Measurements from ENCODE around the gene NLRP6. TPM values are rescaled to one million over a fixed set of nuclear protein-coding genes. Genes with fewer than 3 reads are reported as not detected.

NLRP6 gene
- total and polyA plus RNA-seq, 7 donors, result 0.33 to 3.3 (median 2.1) TPM; not detected in 3

DNA sequence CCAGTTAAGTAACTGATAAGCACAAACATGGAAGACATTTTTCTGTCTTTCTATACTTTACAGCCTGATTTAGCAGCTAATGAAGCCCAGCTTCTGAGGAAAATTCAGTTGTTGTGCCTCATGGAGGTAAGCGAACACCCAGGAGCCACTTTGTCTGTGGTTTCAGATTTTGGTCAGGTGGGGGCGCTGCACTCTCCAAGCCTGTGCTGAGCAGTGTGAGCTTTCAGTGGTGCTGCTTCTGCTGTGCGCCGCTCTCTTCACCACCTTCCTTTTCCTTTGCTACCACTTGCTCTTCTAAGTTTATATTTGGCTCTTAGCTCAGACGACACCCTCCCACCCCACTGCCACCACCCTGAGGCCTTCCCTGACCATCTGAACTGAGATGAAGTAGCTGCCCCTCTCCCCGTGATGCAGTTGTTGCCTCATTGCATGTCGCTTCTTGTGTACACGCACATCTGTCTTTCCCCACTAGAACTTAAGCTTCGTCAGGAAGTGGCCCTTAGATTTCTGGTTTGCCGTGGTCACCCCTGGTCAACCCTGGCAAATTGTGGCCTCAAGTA is 27.4 kb upstream of the NLRP6 start:
- intact Hi-C loops (cut with DNase I), result loop anchor here (5.0 kb wide), 3 partner anchors 36 to 106 kb away; partner anchors contain the start of gene PGGHG
- Histone ChIP-seq H3K27me3 (no peaks in the 10 kb centered on the region), H3K4me3 (no peak overlapping the region), H3K27ac (no peak overlapping the region), H3K9me3 (no peaks in the 10 kb centered on the region), H3K4me1 (no peaks in the 10 kb centered on the region), H3K36me3 (peaks cover 19 to 82% (median 42%) of the 10 kb centered on the region in 4 donors)
- DNase-seq, result peak; percentile 72
- WGBS, 2 donors, result 75 to 83% methylated on average over 10 of the region's 10 CpGs
- no peak for TF ChIP-seq POLR2A (IDR thresholded peaks at IDR 0.05)
- TF ChIP-seq, protein P1, sequence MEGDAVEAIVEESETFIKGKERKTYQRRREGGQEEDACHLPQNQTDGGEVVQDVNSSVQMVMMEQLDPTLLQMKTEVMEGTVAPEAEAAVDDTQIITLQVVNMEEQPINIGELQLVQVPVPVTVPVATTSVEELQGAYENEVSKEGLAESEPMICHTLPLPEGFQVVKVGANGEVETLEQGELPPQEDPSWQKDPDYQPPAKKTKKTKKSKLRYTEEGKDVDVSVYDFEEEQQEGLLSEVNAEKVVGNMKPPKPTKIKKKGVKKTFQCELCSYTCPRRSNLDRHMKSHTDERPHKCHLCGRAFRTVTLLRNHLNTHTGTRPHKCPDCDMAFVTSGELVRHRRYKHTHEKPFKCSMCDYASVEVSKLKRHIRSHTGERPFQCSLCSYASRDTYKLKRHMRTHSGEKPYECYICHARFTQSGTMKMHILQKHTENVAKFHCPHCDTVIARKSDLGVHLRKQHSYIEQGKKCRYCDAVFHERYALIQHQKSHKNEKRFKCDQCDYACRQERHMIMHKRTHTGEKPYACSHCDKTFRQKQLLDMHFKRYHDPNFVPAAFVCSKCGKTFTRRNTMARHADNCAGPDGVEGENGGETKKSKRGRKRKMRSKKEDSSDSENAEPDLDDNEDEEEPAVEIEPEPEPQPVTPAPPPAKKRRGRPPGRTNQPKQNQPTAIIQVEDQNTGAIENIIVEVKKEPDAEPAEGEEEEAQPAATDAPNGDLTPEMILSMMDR (IDR thresholded peaks at IDR 0.05), result peak; percentile 29 to 58 (median 46)

DNA sequence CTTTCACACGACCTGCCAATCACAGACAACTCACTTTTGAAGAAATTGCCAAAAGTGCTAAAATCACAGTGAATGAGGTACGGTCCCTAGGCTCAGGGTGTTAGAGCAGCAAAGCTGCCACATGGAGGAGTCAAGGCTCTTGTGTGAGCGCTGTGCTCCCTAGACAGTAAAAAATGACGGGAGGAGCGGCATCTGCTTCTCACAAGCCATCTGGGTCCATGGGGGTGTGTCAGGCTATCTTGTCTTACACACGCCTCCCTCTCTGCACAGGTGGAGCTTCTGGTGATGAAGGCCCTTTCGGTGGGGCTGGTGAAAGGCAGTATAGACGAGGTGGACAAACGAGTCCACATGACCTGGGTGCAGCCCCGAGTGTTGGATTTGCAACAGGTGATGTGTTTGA is 26.7 kb upstream of the NLRP6 start:
- intact Hi-C loops (cut with DNase I), result loop anchor here (5.0 kb wide), 3 partner anchors 36 to 106 kb away; partner anchors contain the start of gene PGGHG
- Histone ChIP-seq H3K36me3 (peaks cover 17 to 75% (median 35%) of the 10 kb centered on the region in 4 donors), H3K4me1 (no peaks in the 10 kb centered on the region), H3K27me3 (no peaks in the 10 kb centered on the region), H3K27ac (no peak overlapping the region), H3K4me3 (no peak overlapping the region), H3K9me3 (no peaks in the 10 kb centered on the region)
- WGBS, 2 donors, result 80% methylated on average over 10 of the region's 10 CpGs
- DNase-seq, result no peak
- no peak for TF ChIP-seq POLR2AphosphoS5 (IDR thresholded peaks at IDR 0.05)
- TF ChIP-seq, protein P1 (IDR thresholded peaks at IDR 0.05), result no peak
- TF ChIP-seq EP300 (IDR thresholded peaks at IDR 0.05), result no peak
- no peak for TF ChIP-seq POLR2A (IDR thresholded peaks at IDR 0.05)

DNA sequence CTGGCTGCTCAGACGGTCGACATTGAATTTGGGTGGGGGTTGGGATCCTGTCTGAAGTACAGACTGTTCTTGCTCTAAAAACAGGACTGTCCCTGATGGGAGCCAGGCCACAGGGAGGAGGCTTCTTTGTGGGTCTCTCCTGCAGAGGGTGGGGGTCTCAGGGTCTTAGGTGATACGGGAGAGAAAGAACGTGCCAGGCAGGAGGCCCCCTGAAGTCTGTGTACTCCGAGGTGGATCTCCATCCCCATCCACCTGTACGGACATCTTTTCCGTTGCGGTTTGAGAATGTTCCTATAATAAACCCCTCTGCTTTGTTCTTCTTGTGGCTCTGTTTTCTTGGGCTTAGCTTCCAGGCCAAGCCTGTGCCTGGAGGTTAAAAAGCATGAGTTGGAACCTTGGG is 25.5 kb upstream of the NLRP6 start:
- no peaks in the 10 kb centered on the region for H3K9me3 ChIP-seq
- no peaks in the 10 kb centered on the region for H3K27me3 ChIP-seq
- H3K4me1 ChIP-seq, result no peaks in the 10 kb centered on the region
- intact Hi-C loops (cut with DNase I), result loop anchor here (5.0 kb wide), 3 partner anchors 35 to 105 kb away; partner anchors contain the start of gene PGGHG
- no peak overlapping the region for H3K4me3 ChIP-seq
- TF ChIP-seq POLR2AphosphoS5 (IDR thresholded peaks at IDR 0.05) (no peak), POLR2A (IDR thresholded peaks at IDR 0.05) (no peak)
- no peak for DNase-seq
- no peak overlapping the region for H3K27ac ChIP-seq
- WGBS, 2 donors, result 91 to 93% methylated on average over 8 of the region's 8 CpGs
- peaks cover 12 to 63% (median 25%) of the 10 kb centered on the region in 4 donors for H3K36me3 ChIP-seq

DNA sequence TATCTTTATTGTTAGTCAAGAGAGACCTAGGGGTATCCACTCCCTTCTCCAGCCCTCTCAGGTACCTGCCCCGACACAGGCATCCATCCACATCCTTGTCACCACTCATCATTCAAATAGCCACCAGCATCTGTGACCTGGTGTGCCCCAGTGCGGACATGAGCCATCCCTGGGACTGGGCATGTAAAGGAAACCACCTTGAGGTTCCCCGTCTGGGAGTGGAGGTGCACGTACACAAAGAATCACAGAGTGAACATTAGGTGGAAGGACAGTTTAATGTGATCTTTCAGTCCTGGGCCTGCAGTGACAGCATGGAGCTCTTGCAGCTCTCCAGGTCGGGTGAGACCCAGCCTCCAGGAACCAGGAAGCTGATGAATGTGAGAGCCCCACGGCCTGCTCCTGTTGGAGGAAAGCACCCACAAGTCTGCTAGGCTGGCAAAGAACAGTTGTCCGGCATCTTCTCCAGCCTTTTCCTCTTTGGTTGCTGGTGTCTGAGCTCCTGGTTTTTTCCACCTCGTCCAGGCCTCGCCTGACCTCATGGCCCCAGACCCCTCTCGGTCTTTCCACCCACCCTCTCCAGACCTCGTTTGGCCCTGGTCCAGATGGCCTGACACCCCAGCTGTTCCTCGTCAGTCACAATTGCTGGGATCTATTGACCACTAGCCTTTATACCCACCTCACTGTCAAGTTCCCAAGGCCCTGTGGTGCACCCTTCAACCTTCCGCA is 24.9 kb upstream of the NLRP6 start:
- TF ChIP-seq, protein P1 (IDR thresholded peaks at IDR 0.05), result no peak
- TF ChIP-seq POLR2AphosphoS5 (IDR thresholded peaks at IDR 0.05) (no peak), POLR2A (IDR thresholded peaks at IDR 0.05) (no peak), EP300 (IDR thresholded peaks at IDR 0.05) (no peak)
- intact Hi-C loops (cut with DNase I), result loop anchor here (5.0 kb wide), 3 partner anchors 34 to 104 kb away; partner anchors contain the start of gene PGGHG
- Histone ChIP-seq H3K9me3 (no peaks in the 10 kb centered on the region), H3K36me3 (peaks cover 9 to 57% (median 19%) of the 10 kb centered on the region in 4 donors), H3K4me3 (no peak overlapping the region), H3K27me3 (no peaks in the 10 kb centered on the region), H3K4me1 (no peaks in the 10 kb centered on the region), H3K27ac (no peak overlapping the region)
- 79 to 83% methylated on average over 13 of the region's 13 CpGs for WGBS, 2 donors
- no peak for DNase-seq

DNA sequence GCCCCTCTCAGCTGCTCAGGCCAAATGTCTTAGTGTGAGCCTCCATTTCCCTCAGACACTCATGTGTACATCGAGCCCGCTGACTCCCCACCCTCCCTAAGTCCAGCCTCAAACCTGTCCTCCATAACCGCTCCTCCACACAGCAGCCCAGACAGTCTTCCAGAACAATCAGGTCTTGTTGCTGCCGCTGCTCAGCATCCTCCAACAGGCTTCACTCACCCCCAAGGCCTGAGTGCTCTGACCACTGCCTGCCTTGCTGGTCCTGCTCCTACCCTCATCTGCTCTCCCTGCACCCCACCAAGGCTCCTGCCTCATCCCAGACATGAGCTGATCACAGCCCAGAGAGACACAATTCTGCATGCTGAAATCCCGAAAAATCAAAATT is 24.3 kb upstream of the NLRP6 start:
- WGBS, 2 donors, result 94% methylated on average over 5 of the region's 5 CpGs
- Histone ChIP-seq H3K4me1 (no peaks in the 10 kb centered on the region), H3K4me3 (no peak overlapping the region), H3K27me3 (no peaks in the 10 kb centered on the region), H3K27ac (no peak overlapping the region), H3K36me3 (peaks cover 3 to 51% (median 14%) of the 10 kb centered on the region in 4 donors), H3K9me3 (no peaks in the 10 kb centered on the region)
- TF ChIP-seq POLR2AphosphoS5 (IDR thresholded peaks at IDR 0.05) (no peak), EP300 (IDR thresholded peaks at IDR 0.05) (no peak), POLR2A (IDR thresholded peaks at IDR 0.05) (no peak)
- TF ChIP-seq, protein P1 (IDR thresholded peaks at IDR 0.05), result no peak
- DNase-seq, result no peak
- intact Hi-C loops (cut with DNase I), result loop anchor here (5.0 kb wide), 3 partner anchors 33 to 103 kb away; partner anchors contain the start of gene PGGHG
